ENCODE measurements around the gene MTARC2. TPM values are rescaled to one million over a fixed set of nuclear protein-coding genes. Genes with fewer than 3 reads are reported as not detected.

MTARC2 gene
- total and polyA plus RNA-seq, 9 donors, result 12.8 to 80.2 (median 23.6) TPM

DNA sequence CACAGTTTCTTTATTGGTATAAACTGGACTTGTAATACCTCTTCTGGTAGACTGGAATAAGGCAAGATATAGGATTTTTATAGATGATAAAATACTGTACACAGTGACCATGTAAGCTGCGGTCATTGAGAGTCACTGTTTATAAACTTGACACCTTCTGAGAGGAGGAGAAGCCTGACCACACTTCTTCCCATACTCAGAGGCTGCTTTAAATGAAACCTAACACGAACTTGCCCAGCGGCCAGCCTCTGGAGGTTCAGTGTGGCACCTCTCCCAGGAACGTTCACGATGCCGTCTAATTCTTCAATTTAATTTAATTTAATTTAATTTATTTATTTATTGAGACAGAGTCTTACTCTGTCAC, 61.0 kb downstream of the MTARC2 start:
- no peaks in the 10 kb centered on the region for H3K4me1 ChIP-seq (ENCODE audit: insufficient read depth)

DNA sequence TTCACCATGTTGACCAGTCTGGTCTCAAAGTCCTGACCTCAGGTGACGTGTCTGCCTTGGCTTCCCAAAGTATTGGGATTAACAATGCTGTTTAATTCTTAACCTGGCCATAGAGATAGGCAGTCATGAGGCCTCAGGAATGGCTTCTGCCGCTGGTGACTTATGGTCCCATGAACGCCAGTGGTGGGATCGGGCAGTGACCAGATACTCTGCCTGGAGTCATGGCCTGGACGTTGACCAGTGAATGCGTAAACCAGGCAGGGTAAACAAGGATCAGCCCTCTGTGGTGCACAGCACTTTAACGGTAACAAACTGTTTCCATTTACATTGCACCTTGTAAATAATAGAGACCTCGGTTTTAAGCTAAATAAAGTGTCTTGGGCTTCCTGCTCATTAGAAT, 61.6 kb downstream of the MTARC2 start:
- H3K27ac ChIP-seq, result no peak overlapping the region
- DNase-seq, result no peak
- no peaks in the 10 kb centered on the region for H3K36me3 ChIP-seq
- H3K4me3 ChIP-seq, result no peak overlapping the region
- intact Hi-C loops (cut with DNase I), result loop anchor here in 1 of 4 donors (10.0 kb wide), 1 partner anchor 625 kb away; no protein-coding TSS in a partner anchor
- no peak for TF ChIP-seq POLR2A (IDR thresholded peaks at IDR 0.05)
- no peak for TF ChIP-seq EP300 (IDR thresholded peaks at IDR 0.05)
- TF ChIP-seq, protein P1, sequence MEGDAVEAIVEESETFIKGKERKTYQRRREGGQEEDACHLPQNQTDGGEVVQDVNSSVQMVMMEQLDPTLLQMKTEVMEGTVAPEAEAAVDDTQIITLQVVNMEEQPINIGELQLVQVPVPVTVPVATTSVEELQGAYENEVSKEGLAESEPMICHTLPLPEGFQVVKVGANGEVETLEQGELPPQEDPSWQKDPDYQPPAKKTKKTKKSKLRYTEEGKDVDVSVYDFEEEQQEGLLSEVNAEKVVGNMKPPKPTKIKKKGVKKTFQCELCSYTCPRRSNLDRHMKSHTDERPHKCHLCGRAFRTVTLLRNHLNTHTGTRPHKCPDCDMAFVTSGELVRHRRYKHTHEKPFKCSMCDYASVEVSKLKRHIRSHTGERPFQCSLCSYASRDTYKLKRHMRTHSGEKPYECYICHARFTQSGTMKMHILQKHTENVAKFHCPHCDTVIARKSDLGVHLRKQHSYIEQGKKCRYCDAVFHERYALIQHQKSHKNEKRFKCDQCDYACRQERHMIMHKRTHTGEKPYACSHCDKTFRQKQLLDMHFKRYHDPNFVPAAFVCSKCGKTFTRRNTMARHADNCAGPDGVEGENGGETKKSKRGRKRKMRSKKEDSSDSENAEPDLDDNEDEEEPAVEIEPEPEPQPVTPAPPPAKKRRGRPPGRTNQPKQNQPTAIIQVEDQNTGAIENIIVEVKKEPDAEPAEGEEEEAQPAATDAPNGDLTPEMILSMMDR (IDR thresholded peaks at IDR 0.05), result no peak
- 73 to 83% (median 82%) methylated on average over 8 of the region's 8 CpGs for WGBS, 3 donors
- no peaks in the 10 kb centered on the region for H3K27me3 ChIP-seq
- H3K9me3 ChIP-seq, result no peaks in the 10 kb centered on the region
- H3K4me1 ChIP-seq (ENCODE audit: insufficient read depth), result no peaks in the 10 kb centered on the region

More for the DNA sequence above, 61.0 kb downstream of the MTARC2 start:
- WGBS, 3 donors, result 81 to 90% (median 90%) methylated on average over 6 of the region's 6 CpGs
- Histone ChIP-seq H3K4me3 (no peak overlapping the region), H3K27me3 (no peaks in the 10 kb centered on the region), H3K27ac (no peak overlapping the region), H3K9me3 (no peaks in the 10 kb centered on the region), H3K36me3 (no peaks in the 10 kb centered on the region)
- TF ChIP-seq, protein P1 (IDR thresholded peaks at IDR 0.05), result no peak
- no peak for TF ChIP-seq POLR2A (IDR thresholded peaks at IDR 0.05)
- TF ChIP-seq EP300 (IDR thresholded peaks at IDR 0.05), result no peak
- no peak for DNase-seq
- intact Hi-C loops (cut with DNase I), result loop anchor here in 1 of 4 donors (10.0 kb wide), 1 partner anchor 626 kb away; no protein-coding TSS in a partner anchor

DNA sequence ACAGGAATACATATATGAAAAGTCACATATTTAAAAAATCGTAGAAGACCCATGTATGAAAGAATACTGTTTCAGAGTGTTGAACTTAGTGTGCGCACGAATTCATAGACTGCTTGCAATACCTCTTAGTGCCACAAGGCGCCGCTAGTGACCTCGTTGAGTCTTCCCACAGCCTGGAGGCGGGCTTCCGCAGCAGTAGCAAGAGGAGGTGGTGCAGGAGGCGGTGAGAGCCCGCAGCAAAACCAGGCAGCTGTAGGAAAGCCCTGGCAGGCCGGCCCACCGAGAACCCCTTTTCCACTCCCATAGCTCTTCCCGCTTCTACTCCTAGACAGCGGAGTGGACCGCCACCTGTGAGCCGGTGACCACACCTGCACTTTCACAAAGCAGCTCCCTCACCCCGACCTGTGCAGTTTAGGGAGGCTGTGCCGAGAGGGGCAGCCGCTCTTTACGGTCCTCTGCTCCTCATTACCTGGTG, 62.1 kb downstream of the MTARC2 start:
- 7 to 15% (median 13%) methylated on average over 20 of the region's 20 CpGs for WGBS, 3 donors
- no peak overlapping the region for H3K27ac ChIP-seq
- TF ChIP-seq EP300 (IDR thresholded peaks at IDR 0.05) (no peak), POLR2A (IDR thresholded peaks at IDR 0.05) (no peak)
- TF ChIP-seq, protein P1 (IDR thresholded peaks at IDR 0.05), result peak; percentile 65 to 83 (median 75)
- no peaks in the 10 kb centered on the region for H3K4me1 ChIP-seq (ENCODE audit: insufficient read depth)
- no peaks in the 10 kb centered on the region for H3K9me3 ChIP-seq
- no peaks in the 10 kb centered on the region for H3K36me3 ChIP-seq
- no peaks in the 10 kb centered on the region for H3K27me3 ChIP-seq
- intact Hi-C loops (cut with DNase I), result no loop called here
- no peak overlapping the region for H3K4me3 ChIP-seq
- peak; percentile 64 to 84 (median 80) for DNase-seq

DNA sequence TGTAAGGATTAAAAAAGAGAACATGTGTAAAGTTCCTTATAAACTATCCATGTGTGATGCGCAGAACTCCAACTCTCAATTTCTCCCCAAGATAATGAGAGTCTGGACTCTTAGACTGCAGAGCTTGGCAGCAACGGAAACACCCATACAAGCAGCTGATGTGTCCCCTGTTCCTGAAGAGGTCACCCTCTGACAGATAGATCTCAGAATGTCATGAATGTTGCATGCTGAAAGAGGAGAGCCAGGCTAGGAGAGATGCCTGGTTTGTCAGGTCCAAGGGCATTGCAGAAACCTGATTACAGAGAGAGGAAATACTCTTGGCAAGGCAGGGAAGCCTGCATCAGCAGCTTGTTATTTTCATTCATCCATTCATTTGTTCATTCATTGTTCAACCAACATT, 62.8 kb downstream of the MTARC2 start:
- intact Hi-C loops (cut with DNase I), result no loop called here
- DNase-seq, result no peak
- no peaks in the 10 kb centered on the region for H3K4me1 ChIP-seq (ENCODE audit: insufficient read depth)
- H3K4me3 ChIP-seq, result no peak overlapping the region
- no peaks in the 10 kb centered on the region for H3K36me3 ChIP-seq
- no peaks in the 10 kb centered on the region for H3K9me3 ChIP-seq
- no peak for TF ChIP-seq POLR2A (IDR thresholded peaks at IDR 0.05)
- no peak for TF ChIP-seq EP300 (IDR thresholded peaks at IDR 0.05)
- TF ChIP-seq, protein P1 (IDR thresholded peaks at IDR 0.05), result no peak
- 97 to 98% (median 97%) methylated on average over 2 of the region's 2 CpGs for WGBS, 3 donors
- H3K27ac ChIP-seq, result no peak overlapping the region
- no peaks in the 10 kb centered on the region for H3K27me3 ChIP-seq
